ENCODE data around the gene MAGEL2. TPM values are rescaled to one million over a fixed set of nuclear protein-coding genes. Genes with fewer than 3 reads are reported as not detected.
"Not testable (repeated sequence)": the region's sequence is repeated elsewhere in the genome, so short reads cannot be mapped to it uniquely, and the experiment has no call there.

The MAGEL2 gene
- total RNA-seq, 1 donor from 2014 or later: not detected

DNA sequence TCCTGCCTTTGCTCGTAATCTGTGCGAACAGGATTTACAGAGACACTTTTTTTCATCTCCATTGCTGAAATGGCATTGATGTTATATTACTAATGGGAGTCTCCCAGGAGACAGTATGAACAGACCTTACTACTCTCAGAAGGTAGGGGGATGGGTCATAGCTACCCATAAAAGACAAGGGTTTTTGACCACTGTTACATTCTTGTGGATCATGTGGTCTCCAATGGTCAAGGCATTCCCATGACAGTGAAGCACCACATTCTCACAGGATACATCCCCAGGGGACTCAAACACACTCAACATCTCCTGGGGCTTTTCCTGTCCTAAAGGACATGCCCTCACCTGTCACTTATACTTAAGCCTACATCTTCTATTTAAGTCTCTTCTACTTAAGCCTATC, 41.4 kb downstream of the MAGEL2 start:
- TF ChIP-seq, protein P1, sequence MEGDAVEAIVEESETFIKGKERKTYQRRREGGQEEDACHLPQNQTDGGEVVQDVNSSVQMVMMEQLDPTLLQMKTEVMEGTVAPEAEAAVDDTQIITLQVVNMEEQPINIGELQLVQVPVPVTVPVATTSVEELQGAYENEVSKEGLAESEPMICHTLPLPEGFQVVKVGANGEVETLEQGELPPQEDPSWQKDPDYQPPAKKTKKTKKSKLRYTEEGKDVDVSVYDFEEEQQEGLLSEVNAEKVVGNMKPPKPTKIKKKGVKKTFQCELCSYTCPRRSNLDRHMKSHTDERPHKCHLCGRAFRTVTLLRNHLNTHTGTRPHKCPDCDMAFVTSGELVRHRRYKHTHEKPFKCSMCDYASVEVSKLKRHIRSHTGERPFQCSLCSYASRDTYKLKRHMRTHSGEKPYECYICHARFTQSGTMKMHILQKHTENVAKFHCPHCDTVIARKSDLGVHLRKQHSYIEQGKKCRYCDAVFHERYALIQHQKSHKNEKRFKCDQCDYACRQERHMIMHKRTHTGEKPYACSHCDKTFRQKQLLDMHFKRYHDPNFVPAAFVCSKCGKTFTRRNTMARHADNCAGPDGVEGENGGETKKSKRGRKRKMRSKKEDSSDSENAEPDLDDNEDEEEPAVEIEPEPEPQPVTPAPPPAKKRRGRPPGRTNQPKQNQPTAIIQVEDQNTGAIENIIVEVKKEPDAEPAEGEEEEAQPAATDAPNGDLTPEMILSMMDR (IDR thresholded peaks at IDR 0.05; ENCODE audit: insufficient read depth, low read length, severe bottlenecking): no peak
- FAIRE-seq (no peak), DNase-seq (ENCODE audit: low read depth) (no peak)
- H3K36me3 ChIP-seq (ENCODE audit: control insufficient read depth, insufficient read depth, low read length): no peaks in the 10 kb centered on the region
- no peak overlapping the region for H3K4me3 ChIP-seq (ENCODE audit: low read depth, low read length)
- H3K27me3 ChIP-seq (ENCODE audit: control insufficient read depth, insufficient read depth, low read length): no peaks in the 10 kb centered on the region

DNA sequence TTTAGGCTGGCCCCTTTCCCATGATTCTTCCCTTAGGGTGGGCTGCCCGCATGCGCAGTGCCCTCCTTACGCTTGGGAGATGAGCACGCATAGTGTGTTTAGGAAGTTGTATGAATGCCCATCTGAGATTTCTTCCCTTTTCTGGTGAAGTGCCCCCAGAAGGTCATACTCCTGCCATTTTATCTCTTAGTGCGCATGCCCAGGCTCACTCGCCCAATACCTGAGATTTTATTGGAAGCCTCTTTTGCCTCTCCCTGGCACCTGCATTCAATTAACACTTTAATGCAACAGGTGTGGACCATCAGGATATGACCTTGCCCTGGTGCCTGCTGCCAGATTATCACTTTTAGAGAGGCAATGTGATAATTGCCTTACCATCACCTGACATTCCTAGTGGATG, 45.5 kb downstream of the MAGEL2 start:
- no peak overlapping the region for H3K4me3 ChIP-seq (ENCODE audit: low read depth, low read length)
- DNase-seq (ENCODE audit: low read depth) (no peak), FAIRE-seq (no peak)
- H3K27me3 ChIP-seq (ENCODE audit: control insufficient read depth, insufficient read depth, low read length): no peaks in the 10 kb centered on the region
- TF ChIP-seq, protein P1 (IDR thresholded peaks at IDR 0.05; ENCODE audit: insufficient read depth, low read length, severe bottlenecking): no peak
- H3K36me3 ChIP-seq (ENCODE audit: control insufficient read depth, insufficient read depth, low read length): no peaks in the 10 kb centered on the region

DNA sequence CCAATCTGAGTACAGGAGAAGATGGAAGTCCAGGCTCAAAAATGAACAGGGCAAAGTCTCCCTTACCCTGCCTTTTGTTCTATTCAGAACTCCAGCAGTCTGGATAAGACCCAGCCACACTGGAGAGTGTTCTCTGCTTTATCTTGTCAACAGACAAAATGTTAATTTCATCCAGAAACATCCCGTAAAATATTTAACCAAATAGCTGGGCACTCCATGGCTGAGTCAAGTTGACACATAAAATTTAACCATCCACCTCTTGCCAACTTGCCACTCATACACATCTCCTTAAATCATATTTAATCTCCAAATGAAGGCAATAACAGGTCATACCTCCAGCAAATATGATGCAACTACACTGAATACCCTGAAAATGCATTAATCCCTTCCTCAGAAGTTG, 48.6 kb downstream of the MAGEL2 start:
- H3K4me3 ChIP-seq (ENCODE audit: low read depth, low read length): no peak overlapping the region
- H3K36me3 ChIP-seq (ENCODE audit: control insufficient read depth, insufficient read depth, low read length): no peaks in the 10 kb centered on the region
- FAIRE-seq: no peak
- TF ChIP-seq, protein P1 (IDR thresholded peaks at IDR 0.05; ENCODE audit: insufficient read depth, low read length, severe bottlenecking): no peak
- DNase-seq (ENCODE audit: low read depth): no peak
- H3K27me3 ChIP-seq (ENCODE audit: control insufficient read depth, insufficient read depth, low read length): no peaks in the 10 kb centered on the region

DNA sequence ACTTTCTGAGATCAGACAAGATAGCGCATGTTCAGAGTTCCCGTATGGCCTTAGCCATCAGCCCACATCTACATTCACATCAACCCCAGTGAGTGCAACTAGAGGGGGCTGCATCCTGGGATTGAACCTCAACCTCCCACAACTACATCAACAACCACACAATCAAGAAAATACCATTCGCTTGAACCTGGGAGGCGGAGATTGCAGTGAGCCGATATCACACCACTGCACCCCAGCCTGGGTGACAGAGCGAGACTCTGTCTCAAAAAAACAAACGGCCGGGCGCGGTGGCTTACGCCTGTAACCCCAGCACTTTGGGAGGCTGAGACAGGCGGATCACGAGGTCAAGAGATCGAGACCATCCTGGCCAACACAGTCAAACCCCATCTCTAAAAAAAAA, 50.4 kb downstream of the MAGEL2 start:
- H3K4me3 ChIP-seq (ENCODE audit: low read depth, low read length); FAIRE-seq; DNase-seq (ENCODE audit: low read depth); H3K27me3 ChIP-seq (ENCODE audit: control insufficient read depth, insufficient read depth, low read length); H3K36me3 ChIP-seq (ENCODE audit: control insufficient read depth, insufficient read depth, low read length): not testable (repeated sequence)

DNA sequence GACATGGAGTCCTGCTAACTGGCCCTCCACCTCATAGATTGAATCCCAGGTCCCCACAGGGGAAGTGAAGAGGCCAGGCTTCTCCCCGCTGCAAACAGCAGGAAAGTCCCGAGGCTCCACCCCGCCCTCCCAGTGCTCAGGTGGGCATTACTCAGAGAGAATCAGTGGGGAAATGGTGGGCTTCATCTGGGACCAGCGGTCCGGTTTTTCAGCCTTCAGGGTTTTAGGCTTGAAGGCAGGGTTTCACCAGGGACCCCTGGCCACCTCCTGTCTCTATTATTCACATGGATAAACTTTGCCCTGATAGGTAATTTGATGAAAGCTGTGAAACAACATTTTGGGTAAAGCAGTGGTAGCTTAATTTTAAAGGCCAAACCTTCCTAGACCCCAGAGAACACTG, 50.9 kb downstream of the MAGEL2 start:
- DNase-seq (ENCODE audit: low read depth): no peak
- FAIRE-seq: no peak

DNA sequence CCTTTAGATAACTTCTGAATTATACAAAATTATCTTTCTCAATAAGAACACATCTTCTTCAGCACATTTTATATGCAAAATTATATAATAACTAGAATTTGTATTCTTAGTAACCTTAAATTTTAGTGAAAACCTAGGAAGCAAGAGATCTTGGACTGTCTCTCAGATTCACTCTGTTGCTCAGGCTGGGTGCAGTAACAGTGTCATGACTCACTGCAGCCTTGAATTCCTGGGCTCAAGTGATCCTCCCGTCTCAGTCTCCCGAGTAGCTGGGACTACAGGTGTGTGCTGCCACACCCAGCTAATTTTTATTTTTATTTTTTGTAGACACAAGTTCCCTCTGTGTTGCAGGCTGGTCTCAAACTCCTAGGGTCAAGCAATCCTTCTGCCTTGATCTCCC, 52.3 kb downstream of the MAGEL2 start:
- DNase-seq (ENCODE audit: low read depth) (no peak), FAIRE-seq (no peak)
- Histone ChIP-seq H3K36me3 (ENCODE audit: control insufficient read depth, insufficient read depth, low read length) (no peaks in the 10 kb centered on the region), H3K4me3 (ENCODE audit: low read depth, low read length) (no peak overlapping the region), H3K27me3 (ENCODE audit: control insufficient read depth, insufficient read depth, low read length) (no peaks in the 10 kb centered on the region)
- TF ChIP-seq, protein P1 (IDR thresholded peaks at IDR 0.05; ENCODE audit: insufficient read depth, low read length, severe bottlenecking): no peak

More for the DNA sequence above, 50.9 kb downstream of the MAGEL2 start:
- TF ChIP-seq, protein P1 (IDR thresholded peaks at IDR 0.05; ENCODE audit: insufficient read depth, low read length, severe bottlenecking): no peak
- Histone ChIP-seq H3K27me3 (ENCODE audit: control insufficient read depth, insufficient read depth, low read length) (no peaks in the 10 kb centered on the region), H3K4me3 (ENCODE audit: low read depth, low read length) (no peak overlapping the region), H3K36me3 (ENCODE audit: control insufficient read depth, insufficient read depth, low read length) (no peaks in the 10 kb centered on the region)
